ENCODE measurements around the gene TP53I11. TPM values are rescaled to one million over a fixed set of nuclear protein-coding genes. Genes with fewer than 3 reads are reported as not detected.

TP53I11 gene
- total RNA-seq, 1 experiment from 2014 or later = 13.4 TPM

GRCh38 chr11:44955015-44955738 is 4.5 kb upstream of the TP53I11 start:
- Histone ChIP-seq H3K4me1 (peaks cover 18% of the 10 kb centered on the region), H3K27me3 (peaks cover 10% of the 10 kb centered on the region; the same call in 1 of the 2 replicates), H3K27ac (peak overlapping the region; percentile 24; the same call in 1 of the 2 replicates), H3K4me3 (no peak overlapping the region), H3K36me3 (no peaks in the 10 kb centered on the region), H3K9me3 (replicated peaks) (no peaks in the 10 kb centered on the region)
- peak; percentile 94 to 95 for DNase-seq

GRCh38 chr11:44954051-44954906 is 3.6 kb upstream of the TP53I11 start:
- peaks cover 10% of the 10 kb centered on the region; the same call in 1 of the 2 replicates for H3K27me3 ChIP-seq
- DNase-seq = no peak
- no peaks in the 10 kb centered on the region for H3K9me3 ChIP-seq (replicated peaks)
- peaks cover 18% of the 10 kb centered on the region for H3K4me1 ChIP-seq
- H3K4me3 ChIP-seq = no peak overlapping the region
- peak overlapping the region; percentile 24; the same call in 1 of the 2 replicates for H3K27ac ChIP-seq
- H3K36me3 ChIP-seq = no peaks in the 10 kb centered on the region

- no peak overlapping the region for H3K27ac ChIP-seq
- H3K4me1 ChIP-seq = peaks cover 18% of the 10 kb centered on the region
- peaks cover 10% of the 10 kb centered on the region; the same call in 1 of the 2 replicates for H3K27me3 ChIP-seq
- no peaks in the 10 kb centered on the region for H3K9me3 ChIP-seq (replicated peaks)
- no peak overlapping the region for H3K4me3 ChIP-seq
- H3K36me3 ChIP-seq = no peaks in the 10 kb centered on the region
- DNase-seq = no peak
Observed at GRCh38 chr11:44952500-44953260, 2.0 kb upstream of the TP53I11 start.

- DNase-seq = no peak
- no peak overlapping the region for H3K27ac ChIP-seq
- peaks cover 18% of the 10 kb centered on the region for H3K4me1 ChIP-seq
- H3K4me3 ChIP-seq = no peak overlapping the region
- peaks cover 6% of the 10 kb centered on the region; the same call in 1 of the 2 replicates for H3K27me3 ChIP-seq
- no peaks in the 10 kb centered on the region for H3K9me3 ChIP-seq (replicated peaks)
- H3K36me3 ChIP-seq = no peaks in the 10 kb centered on the region
Observed at GRCh38 chr11:44952082-44952481, 1.4 kb upstream of the TP53I11 start.

- peak overlapping the region; percentile 65 for H3K4me3 ChIP-seq
- no peaks in the 10 kb centered on the region for H3K27me3 ChIP-seq
- H3K36me3 ChIP-seq = no peaks in the 10 kb centered on the region
- H3K4me1 ChIP-seq = peaks cover 11% of the 10 kb centered on the region
- H3K9me3 ChIP-seq (replicated peaks) = no peaks in the 10 kb centered on the region
- H3K27ac ChIP-seq = peak overlapping the region; percentile 4; the same call in 1 of the 2 replicates
- peak in 1 of 2 experiments; percentile 34 for DNase-seq
Observed at GRCh38 chr11:44950031-44950624, 555 bp downstream of the TP53I11 start.

GRCh38 chr11:44949160-44950030 is 1.3 kb downstream of the TP53I11 start:
- no peaks in the 10 kb centered on the region for H3K9me3 ChIP-seq (replicated peaks)
- peaks cover 6% of the 10 kb centered on the region for H3K4me1 ChIP-seq
- no peaks in the 10 kb centered on the region for H3K27me3 ChIP-seq
- peak in 1 of 2 experiments; percentile 39 for DNase-seq
- no peaks in the 10 kb centered on the region for H3K36me3 ChIP-seq
- H3K27ac ChIP-seq = peak overlapping the region; percentile 4; the same call in 1 of the 2 replicates
- H3K4me3 ChIP-seq = peak overlapping the region; percentile 65

- H3K4me3 ChIP-seq = no peak overlapping the region
- H3K27me3 ChIP-seq = no peaks in the 10 kb centered on the region
- no peak for DNase-seq
- no peaks in the 10 kb centered on the region for H3K9me3 ChIP-seq (replicated peaks)
- peaks cover 5% of the 10 kb centered on the region for H3K4me1 ChIP-seq
- no peaks in the 10 kb centered on the region for H3K36me3 ChIP-seq
- no peak overlapping the region for H3K27ac ChIP-seq
Observed at GRCh38 chr11:44948155-44948554, 2.5 kb downstream of the TP53I11 start.

GRCh38 chr11:44947114-44947513 is 3.6 kb downstream of the TP53I11 start:
- H3K9me3 ChIP-seq (replicated peaks) = no peaks in the 10 kb centered on the region
- H3K27me3 ChIP-seq = no peaks in the 10 kb centered on the region
- no peak overlapping the region for H3K27ac ChIP-seq
- no peak overlapping the region for H3K4me3 ChIP-seq
- no peaks in the 10 kb centered on the region for H3K36me3 ChIP-seq
- no peak for DNase-seq
- H3K4me1 ChIP-seq = 0 out of 2 replicates have a peak, but pooled peaks cover 2% of the 10 kb centered on the region

- DNase-seq = no peak
- Histone ChIP-seq H3K4me3 (no peak overlapping the region), H3K36me3 (no peaks in the 10 kb centered on the region), H3K4me1 (0 out of 2 replicates have a peak, but pooled peaks cover 3% of the 10 kb centered on the region), H3K27me3 (no peaks in the 10 kb centered on the region), H3K27ac (no peak overlapping the region), H3K9me3 (replicated peaks) (no peaks in the 10 kb centered on the region)
Observed at GRCh38 chr11:44946263-44946662, 4.4 kb downstream of the TP53I11 start.

GRCh38 chr11:44945666-44946065 is 5.0 kb downstream of the TP53I11 start:
- no peaks in the 10 kb centered on the region for H3K9me3 ChIP-seq (replicated peaks)
- DNase-seq = no peak
- no peaks in the 10 kb centered on the region for H3K27me3 ChIP-seq
- H3K4me1 ChIP-seq = 0 out of 2 replicates have a peak, but pooled peaks cover 3% of the 10 kb centered on the region
- no peak overlapping the region for H3K4me3 ChIP-seq
- H3K36me3 ChIP-seq = no peaks in the 10 kb centered on the region
- no peak overlapping the region for H3K27ac ChIP-seq

GRCh38 chr11:44944853-44945235 is 5.8 kb downstream of the TP53I11 start:
- H3K9me3 ChIP-seq (replicated peaks) = no peaks in the 10 kb centered on the region
- no peak overlapping the region for H3K4me3 ChIP-seq
- no peak for DNase-seq
- 0 out of 2 replicates have a peak, but pooled peaks cover 3% of the 10 kb centered on the region for H3K4me1 ChIP-seq
- no peaks in the 10 kb centered on the region for H3K36me3 ChIP-seq
- H3K27ac ChIP-seq = no peak overlapping the region
- no peaks in the 10 kb centered on the region for H3K27me3 ChIP-seq

- DNase-seq = no peak
- 0 out of 2 replicates have a peak, but pooled peaks cover 3% of the 10 kb centered on the region for H3K4me1 ChIP-seq
Observed at GRCh38 chr11:44944181-44944852, 6.4 kb downstream of the TP53I11 start.

GRCh38 chr11:44943696-44944095 is 7.0 kb downstream of the TP53I11 start:
- no peak for DNase-seq
- Histone ChIP-seq H3K36me3 (no peaks in the 10 kb centered on the region), H3K27ac (no peak overlapping the region), H3K27me3 (no peaks in the 10 kb centered on the region), H3K4me3 (no peak overlapping the region), H3K4me1 (0 out of 2 replicates have a peak, but pooled peaks cover 3% of the 10 kb centered on the region), H3K9me3 (replicated peaks) (no peaks in the 10 kb centered on the region)

More at GRCh38 chr11:44944181-44944852, 6.4 kb downstream of the TP53I11 start:
- H3K36me3 ChIP-seq = no peaks in the 10 kb centered on the region
- no peak overlapping the region for H3K4me3 ChIP-seq
- H3K9me3 ChIP-seq (replicated peaks) = no peaks in the 10 kb centered on the region
- no peaks in the 10 kb centered on the region for H3K27me3 ChIP-seq
- H3K27ac ChIP-seq = no peak overlapping the region

All from SJCRH30 (cell line).